Dendritic cell treated with granulocyte-macrophage colony-stimulating factor and Interleukin-4, amounts not matched to agents 40 ng/mL and 50 ng/mL, for 4 days (primary cell): Measurements from ENCODE around the gene ARHGAP15.

Experiments
- H3K27ac Mint-ChIP-seq: one replicate; pipeline ENCODE4 v1.8.0; 2022; ENCODE audit warnings: mild to moderate bottlenecking, mixed read lengths
- H3K27me3 Mint-ChIP-seq: one replicate; pipeline ENCODE4 v1.8.0; 2022; ENCODE audit warnings: mild to moderate bottlenecking, mixed read lengths
- H3K36me3 Mint-ChIP-seq: one replicate; pipeline ENCODE4 v1.8.0; 2022; ENCODE audit warnings: low read depth, mixed read lengths
- H3K4me1 Mint-ChIP-seq: one replicate; pipeline ENCODE4 v1.8.0; 2022; ENCODE audit warnings: low read depth, mixed read lengths
- H3K4me3 Mint-ChIP-seq: one replicate; pipeline ENCODE4 v1.8.0; 2022; ENCODE audit warnings: mild to moderate bottlenecking, moderate library complexity, mixed read lengths
- H3K9me3 Mint-ChIP-seq: one replicate; pipeline ENCODE4 v1.8.0; 2022; ENCODE audit warnings: mixed read lengths
- intact Hi-C: fragments of 100-400 bp; cut with micrococcal nuclease; formaldehyde crosslinking; loops from one replicate; pipeline ENCODE4 v1.15.0; 2022

Gene ARHGAP15

DNA sequence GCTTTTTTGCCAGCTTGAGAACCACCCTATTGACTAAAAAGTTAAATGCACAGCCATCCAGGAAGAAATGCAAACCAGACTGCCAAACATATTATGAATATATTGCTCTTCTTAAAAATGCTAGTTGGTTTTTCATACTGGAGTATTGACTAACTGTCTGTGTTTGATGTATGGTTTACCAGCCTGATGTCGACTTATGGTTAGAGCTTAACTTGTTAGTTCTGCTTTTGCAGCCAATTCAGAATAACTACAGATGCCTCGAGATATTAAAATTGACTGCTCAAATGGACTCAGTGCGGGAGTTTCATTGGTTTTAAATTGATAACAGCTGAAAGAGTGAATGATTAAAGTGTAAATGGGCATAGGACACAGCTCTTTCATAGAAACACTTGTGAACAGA is 369.8 kb downstream of the ARHGAP15 start:
- no peak overlapping the region for H3K4me3 Mint-ChIP-seq
- no peak overlapping the region for H3K27ac Mint-ChIP-seq

DNA sequence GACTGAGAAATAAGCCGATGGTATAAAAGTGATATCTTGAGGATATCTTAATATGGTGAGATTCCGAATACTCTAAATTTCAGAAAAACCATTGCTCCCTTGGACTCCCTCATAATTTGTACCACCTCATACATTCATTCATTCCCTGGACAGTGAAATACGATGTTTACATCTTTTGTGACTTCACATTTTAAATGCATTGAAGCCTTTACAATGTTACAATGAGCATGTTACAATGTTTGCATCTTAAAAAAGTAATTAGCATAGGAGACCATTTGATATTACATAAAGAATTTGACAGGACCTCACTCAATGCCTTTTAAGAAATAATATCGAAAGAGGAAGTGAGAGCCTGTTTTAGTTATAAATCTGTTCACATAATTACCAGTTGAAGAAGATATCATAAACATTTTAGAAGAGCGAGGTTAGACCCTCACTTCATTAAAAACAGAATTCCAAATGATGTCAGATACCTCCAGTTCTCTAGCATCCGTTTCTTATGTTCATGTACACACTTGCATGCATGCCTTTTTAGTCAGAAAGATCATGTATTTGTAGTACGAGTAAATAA is 372.0 kb downstream of the ARHGAP15 start:
- no peak overlapping the region for H3K4me3 Mint-ChIP-seq
- H3K36me3 Mint-ChIP-seq, result peaks cover 10% of the 10 kb centered on the region
- no peak overlapping the region for H3K27ac Mint-ChIP-seq
- intact Hi-C loops, result no loop called here
- H3K4me1 Mint-ChIP-seq, result peaks cover 18% of the 10 kb centered on the region
- H3K27me3 Mint-ChIP-seq, result no peaks in the 10 kb centered on the region
- no peaks in the 10 kb centered on the region for H3K9me3 Mint-ChIP-seq

More for the DNA sequence above, 369.8 kb downstream of the ARHGAP15 start:
- peaks cover 11% of the 10 kb centered on the region for H3K36me3 Mint-ChIP-seq
- peaks cover 14% of the 10 kb centered on the region for H3K4me1 Mint-ChIP-seq
- intact Hi-C loops, result no loop called here
- H3K27me3 Mint-ChIP-seq, result no peaks in the 10 kb centered on the region
- no peaks in the 10 kb centered on the region for H3K9me3 Mint-ChIP-seq

DNA sequence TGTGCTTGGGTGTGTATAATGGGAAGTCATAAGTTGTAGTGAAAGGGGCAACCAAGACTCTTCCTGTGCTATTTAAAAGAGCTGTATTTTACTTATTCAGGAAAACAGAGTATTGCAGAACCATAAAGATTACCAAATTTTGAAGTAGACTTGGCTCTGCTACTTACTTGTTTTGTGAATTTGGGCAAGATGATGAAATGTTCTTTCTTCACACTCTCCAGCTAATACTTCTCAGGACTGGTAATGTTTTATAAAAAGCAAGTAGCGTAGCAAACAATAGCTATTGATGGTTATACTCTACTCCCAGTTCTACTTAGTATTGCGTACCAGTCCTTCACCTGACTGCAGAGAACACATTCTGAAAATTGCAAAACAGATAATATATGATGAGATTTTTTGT is 374.1 kb downstream of the ARHGAP15 start:
- intact Hi-C loops, result no loop called here
- Mint-ChIP-seq H3K27me3 (no peaks in the 10 kb centered on the region), H3K9me3 (no peaks in the 10 kb centered on the region), H3K4me1 (peaks cover 31% of the 10 kb centered on the region), H3K4me3 (no peak overlapping the region), H3K27ac (no peak overlapping the region), H3K36me3 (peaks cover 10% of the 10 kb centered on the region)

DNA sequence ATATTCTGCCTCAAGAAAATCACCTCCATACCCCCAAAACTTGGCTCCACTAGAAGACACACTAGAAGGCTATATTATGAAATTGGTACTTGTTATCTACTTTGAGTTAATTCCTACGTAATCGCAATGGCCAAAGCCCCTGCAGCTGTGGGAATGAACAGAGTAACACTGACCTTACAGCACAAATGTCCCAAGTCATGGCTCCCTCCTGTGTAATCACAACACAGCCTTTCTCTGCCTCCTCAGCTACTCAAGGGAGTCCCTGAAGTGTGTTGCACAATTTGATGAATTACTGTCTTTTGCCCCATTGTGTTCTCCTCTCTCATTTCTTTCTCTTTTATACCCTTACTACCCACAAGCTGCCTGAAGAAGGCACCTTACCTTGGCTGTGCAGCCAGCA is 375.2 kb downstream of the ARHGAP15 start:
- Mint-ChIP-seq H3K4me1 (peaks cover 27% of the 10 kb centered on the region), H3K36me3 (peaks cover 10% of the 10 kb centered on the region), H3K27ac (no peak overlapping the region), H3K27me3 (no peaks in the 10 kb centered on the region), H3K9me3 (no peaks in the 10 kb centered on the region), H3K4me3 (no peak overlapping the region)
- intact Hi-C loops, result no loop called here

DNA sequence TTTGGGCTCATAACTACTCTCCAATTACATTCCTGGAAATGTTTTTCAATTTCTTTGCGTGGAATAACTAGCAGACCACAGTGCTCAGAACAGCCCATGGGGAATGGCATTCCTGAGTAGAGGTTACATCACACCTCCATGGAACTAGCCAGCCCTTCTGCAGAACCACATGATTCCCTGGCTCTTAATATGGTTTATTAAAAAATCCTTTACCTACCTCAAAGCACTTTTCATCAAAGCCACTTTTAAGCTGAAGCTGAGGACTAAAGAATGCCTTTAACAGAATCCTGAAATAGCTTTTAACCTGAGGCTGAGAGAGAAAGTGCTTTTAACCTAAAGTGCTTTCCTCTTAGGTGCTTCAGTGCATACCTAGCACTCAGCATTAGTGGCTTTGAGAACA is 376.3 kb downstream of the ARHGAP15 start:
- Mint-ChIP-seq H3K27me3 (no peaks in the 10 kb centered on the region), H3K4me3 (no peak overlapping the region), H3K36me3 (peaks cover 10% of the 10 kb centered on the region), H3K9me3 (no peaks in the 10 kb centered on the region), H3K27ac (no peak overlapping the region), H3K4me1 (peaks cover 26% of the 10 kb centered on the region)
- intact Hi-C loops, result no loop called here

DNA sequence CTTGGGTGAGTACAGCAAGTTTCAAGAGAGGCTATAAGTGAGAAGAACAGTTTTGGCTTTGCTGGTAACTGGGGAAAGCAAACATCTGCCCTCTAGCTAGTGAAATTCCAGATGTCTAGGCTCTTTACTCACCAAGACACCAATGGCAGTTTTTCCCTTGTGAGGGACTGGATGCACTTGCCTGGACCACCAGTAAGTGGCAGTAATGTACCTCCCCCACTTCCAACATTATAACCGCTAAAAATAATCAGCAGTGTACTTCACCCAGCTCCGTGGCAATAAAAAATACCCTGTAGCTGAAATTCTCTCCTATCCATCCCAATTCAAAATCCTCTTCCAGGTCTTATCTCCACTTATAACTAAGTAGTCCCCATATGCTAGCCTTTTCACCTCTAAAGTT is 383.9 kb downstream of the ARHGAP15 start:
- peaks cover 7% of the 10 kb centered on the region for H3K36me3 Mint-ChIP-seq
- peak overlapping the region; percentile 29 for H3K27ac Mint-ChIP-seq
- H3K9me3 Mint-ChIP-seq, result no peaks in the 10 kb centered on the region
- H3K4me3 Mint-ChIP-seq, result no peak overlapping the region
- H3K27me3 Mint-ChIP-seq, result no peaks in the 10 kb centered on the region
- intact Hi-C loops, result loop anchor here (10.0 kb wide), 1 partner anchor 862 kb away; no protein-coding TSS in a partner anchor
- peaks cover 6% of the 10 kb centered on the region for H3K4me1 Mint-ChIP-seq

DNA sequence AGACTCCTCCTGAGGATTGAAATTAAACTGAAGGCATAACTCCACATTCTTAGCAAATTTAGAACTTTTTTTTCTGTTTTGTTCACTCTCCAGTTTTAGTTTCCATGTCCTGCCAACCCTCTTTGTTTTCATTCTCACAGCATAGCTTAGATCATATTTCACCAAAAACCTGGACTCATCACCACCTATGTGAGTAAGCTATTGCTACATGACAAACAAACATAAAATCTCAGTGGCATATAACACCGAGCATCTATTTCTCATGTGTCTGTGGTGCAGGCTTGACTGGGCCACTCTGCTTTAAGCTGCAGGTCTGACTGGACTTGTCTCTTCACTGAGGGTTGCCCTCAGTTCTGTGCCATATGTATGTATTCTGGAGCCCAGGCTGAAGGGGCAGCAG is 385.2 kb downstream of the ARHGAP15 start:
- Mint-ChIP-seq H3K9me3 (no peaks in the 10 kb centered on the region), H3K27ac (no peak overlapping the region), H3K4me3 (no peak overlapping the region), H3K36me3 (peaks cover 14% of the 10 kb centered on the region), H3K4me1 (peaks cover 5% of the 10 kb centered on the region), H3K27me3 (no peaks in the 10 kb centered on the region)
- intact Hi-C loops, result loop anchor here (10.0 kb wide), 1 partner anchor 860 kb away; no protein-coding TSS in a partner anchor

DNA sequence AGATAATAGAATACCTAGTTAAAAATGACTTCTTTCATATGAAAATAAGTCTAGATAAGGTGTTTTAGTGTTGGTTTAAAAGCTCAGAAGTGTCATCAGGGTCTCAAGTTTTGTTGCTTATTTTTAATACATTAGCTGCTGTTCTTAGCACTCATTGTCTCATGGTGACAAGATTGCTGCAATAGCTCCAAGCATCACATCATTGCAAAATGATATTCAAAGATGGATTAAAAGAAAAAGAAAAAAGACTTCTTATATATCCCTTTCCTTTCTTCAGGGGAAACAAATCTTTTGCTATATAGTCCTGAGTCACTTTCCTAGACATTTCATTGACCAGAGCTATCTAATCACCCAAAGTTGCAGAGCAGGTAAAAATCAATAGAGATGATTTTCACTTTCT is 386.1 kb downstream of the ARHGAP15 start:
- Mint-ChIP-seq H3K4me3 (no peak overlapping the region), H3K4me1 (peaks cover 5% of the 10 kb centered on the region), H3K27me3 (no peaks in the 10 kb centered on the region), H3K36me3 (peaks cover 23% of the 10 kb centered on the region), H3K27ac (no peak overlapping the region), H3K9me3 (no peaks in the 10 kb centered on the region)
- intact Hi-C loops, result loop anchor here (10.0 kb wide), 1 partner anchor 859 kb away; no protein-coding TSS in a partner anchor

DNA sequence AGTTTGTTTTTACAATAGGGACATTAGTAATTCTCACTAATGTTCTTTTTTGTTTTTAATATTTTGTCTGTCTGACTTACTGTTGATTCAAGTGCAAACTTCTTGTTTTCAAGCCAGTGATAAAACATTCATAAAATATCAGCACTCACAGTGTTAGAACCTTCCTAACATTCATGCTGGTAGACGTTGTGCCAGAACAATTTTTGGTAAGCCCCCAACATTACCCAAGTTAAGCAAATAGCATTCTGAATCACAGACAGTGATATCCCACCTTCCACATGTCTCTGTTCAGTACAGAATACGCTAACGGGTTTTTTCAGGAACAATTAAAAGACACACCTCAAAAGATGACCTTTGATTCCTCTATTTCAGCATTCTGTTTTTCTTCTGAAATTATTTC is 390.3 kb downstream of the ARHGAP15 start:
- intact Hi-C loops, result loop anchor here (10.0 kb wide), 1 partner anchor 855 kb away; no protein-coding TSS in a partner anchor
- H3K9me3 Mint-ChIP-seq, result no peaks in the 10 kb centered on the region
- no peaks in the 10 kb centered on the region for H3K4me1 Mint-ChIP-seq
- peaks cover 38% of the 10 kb centered on the region for H3K36me3 Mint-ChIP-seq
- H3K27ac Mint-ChIP-seq, result no peak overlapping the region
- H3K27me3 Mint-ChIP-seq, result no peaks in the 10 kb centered on the region
- H3K4me3 Mint-ChIP-seq, result no peak overlapping the region

DNA sequence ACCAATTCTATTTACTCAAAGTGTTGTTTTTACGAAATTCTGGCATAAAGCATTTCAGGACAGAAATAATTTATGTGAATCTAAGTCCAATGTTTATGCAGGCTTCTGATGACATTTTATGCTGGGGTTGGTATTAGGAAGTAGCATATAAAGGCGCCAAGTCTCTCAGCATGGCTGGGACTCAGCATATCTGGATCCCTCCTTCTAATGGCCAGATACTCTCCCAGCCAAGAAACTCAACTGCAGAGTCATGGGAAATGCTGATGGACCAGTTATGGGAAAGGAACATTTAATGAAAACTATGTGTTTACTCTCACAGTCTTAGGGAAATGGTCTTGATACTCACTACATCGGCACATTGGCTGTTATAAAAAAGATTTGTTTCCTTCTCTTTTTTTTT is 392.2 kb downstream of the ARHGAP15 start:
- intact Hi-C loops, result no loop called here
- Mint-ChIP-seq H3K4me3 (no peak overlapping the region), H3K27me3 (no peaks in the 10 kb centered on the region), H3K36me3 (peaks cover 40% of the 10 kb centered on the region), H3K27ac (no peak overlapping the region), H3K9me3 (no peaks in the 10 kb centered on the region), H3K4me1 (peaks cover 4% of the 10 kb centered on the region)

DNA sequence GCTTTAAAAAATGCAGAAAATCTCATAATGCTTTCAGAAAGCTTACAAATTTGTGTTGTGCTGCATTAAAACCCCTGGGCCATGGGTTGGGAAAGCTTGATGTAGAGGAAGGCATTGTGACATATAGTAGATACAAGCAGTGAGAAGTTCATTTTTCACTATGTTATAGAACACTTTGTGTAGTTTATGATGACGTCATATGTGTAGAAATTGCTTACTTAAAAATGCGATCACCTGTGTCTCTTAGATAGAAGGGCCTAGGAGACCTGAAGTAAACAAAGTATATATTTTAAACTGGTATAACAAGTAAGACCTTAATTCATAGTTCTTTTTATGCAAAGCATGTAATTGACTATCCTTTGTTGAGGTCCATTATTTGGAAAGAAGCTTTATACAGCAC is 393.5 kb downstream of the ARHGAP15 start:
- Mint-ChIP-seq H3K4me1 (peaks cover 4% of the 10 kb centered on the region), H3K27me3 (no peaks in the 10 kb centered on the region), H3K4me3 (no peak overlapping the region), H3K9me3 (no peaks in the 10 kb centered on the region), H3K27ac (no peak overlapping the region), H3K36me3 (peaks cover 40% of the 10 kb centered on the region)
- intact Hi-C loops, result no loop called here

DNA sequence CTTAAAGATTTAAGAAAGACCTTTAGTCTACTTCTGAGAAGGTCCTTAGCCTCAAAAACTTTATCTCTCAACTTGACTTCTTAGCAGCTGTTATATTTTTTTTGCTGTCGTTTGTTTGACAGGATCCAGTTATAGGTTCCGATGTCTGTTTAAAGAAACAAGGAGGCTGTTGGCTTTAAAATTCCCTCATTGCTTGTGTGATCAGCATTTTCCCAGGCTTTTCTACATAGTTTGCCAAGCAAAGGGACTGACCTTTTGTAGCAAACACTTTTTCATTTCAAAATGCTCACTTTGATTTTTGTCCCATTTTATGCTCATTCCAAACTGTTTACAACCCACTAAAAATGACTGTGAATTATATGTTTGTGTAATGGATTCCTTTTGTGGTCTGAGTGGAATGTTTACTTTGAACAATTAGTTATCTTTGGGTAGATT is 394.9 kb downstream of the ARHGAP15 start:
- intact Hi-C loops, result no loop called here
- H3K4me1 Mint-ChIP-seq, result peaks cover 4% of the 10 kb centered on the region
- H3K27ac Mint-ChIP-seq, result no peak overlapping the region
- no peak overlapping the region for H3K4me3 Mint-ChIP-seq
- no peaks in the 10 kb centered on the region for H3K27me3 Mint-ChIP-seq
- H3K36me3 Mint-ChIP-seq, result peaks cover 39% of the 10 kb centered on the region
- no peaks in the 10 kb centered on the region for H3K9me3 Mint-ChIP-seq

DNA sequence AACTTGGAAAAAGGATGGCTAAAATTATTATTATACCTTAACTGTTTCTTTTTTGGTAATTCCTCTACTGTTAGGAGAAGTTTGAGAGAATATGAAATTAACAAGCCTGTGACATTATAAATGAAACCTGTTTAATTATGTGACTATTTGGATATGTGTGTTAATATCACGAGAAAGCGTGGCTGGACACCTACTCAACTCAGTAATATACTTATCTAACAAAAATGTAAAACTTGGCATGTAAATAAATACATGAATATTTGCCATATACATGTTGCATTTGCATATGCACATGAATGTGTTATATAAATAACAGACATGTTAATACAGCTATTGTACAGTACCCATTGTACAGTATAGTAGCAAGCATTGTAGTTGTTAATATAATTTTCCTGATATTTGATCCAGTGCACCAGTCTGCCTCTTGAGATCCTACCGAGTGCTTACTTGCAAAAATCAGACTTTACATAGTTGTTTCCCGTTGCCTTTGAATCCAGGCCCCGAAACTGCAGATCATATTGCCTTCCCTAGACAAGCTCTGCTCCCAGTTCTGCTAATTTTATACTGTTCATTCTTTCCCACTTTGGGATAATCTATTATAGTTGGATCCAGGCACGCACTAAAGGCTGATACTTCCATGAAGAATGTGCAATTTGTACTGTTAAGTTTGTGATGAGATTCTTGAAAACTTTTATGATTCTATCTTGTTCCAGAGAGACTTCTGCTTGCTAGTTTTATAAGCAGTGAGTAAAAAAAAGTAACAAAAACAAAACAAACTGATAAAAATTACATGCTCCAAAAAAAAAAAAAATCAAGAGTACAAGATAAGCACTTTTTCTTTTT is 395.6 kb downstream of the ARHGAP15 start:
- H3K9me3 Mint-ChIP-seq, result no peaks in the 10 kb centered on the region
- no peaks in the 10 kb centered on the region for H3K27me3 Mint-ChIP-seq
- peaks cover 4% of the 10 kb centered on the region for H3K4me1 Mint-ChIP-seq
- no peak overlapping the region for H3K4me3 Mint-ChIP-seq
- no peak overlapping the region for H3K27ac Mint-ChIP-seq
- peaks cover 34% of the 10 kb centered on the region for H3K36me3 Mint-ChIP-seq
- intact Hi-C loops, result no loop called here

DNA sequence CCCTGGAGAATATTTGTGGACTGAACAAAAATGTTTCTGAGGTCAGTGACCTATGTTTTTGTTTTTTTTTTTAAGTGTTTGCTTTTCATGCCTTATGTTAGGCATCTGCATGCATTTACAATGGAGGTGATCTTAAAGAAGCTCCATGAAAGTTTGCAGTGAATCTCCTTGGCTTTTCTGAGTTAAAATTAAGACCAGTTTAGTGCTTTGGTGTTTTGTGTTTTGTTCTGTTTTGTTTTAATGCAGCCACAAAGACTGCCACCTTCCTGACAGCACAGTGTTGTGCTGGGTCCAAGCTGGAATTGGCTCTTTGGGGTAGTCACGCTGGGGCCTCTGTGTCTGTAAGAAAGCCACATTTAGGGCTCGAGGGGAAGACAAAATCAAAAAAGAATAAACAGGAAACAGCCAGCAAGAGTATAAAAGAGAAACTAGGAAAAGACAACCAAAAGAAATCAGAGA is 396.2 kb downstream of the ARHGAP15 start:
- intact Hi-C loops, result no loop called here
- Mint-ChIP-seq H3K9me3 (no peaks in the 10 kb centered on the region), H3K36me3 (peaks cover 28% of the 10 kb centered on the region), H3K27ac (peak overlapping the region; percentile 23), H3K4me3 (no peak overlapping the region), H3K4me1 (peaks cover 4% of the 10 kb centered on the region), H3K27me3 (no peaks in the 10 kb centered on the region)
